ENCODE measurements around the gene FAM53A. TPM values are rescaled to one million over a fixed set of nuclear protein-coding genes. Genes with fewer than 3 reads are reported as not detected.
"Not testable (repeated sequence)": the region's sequence is repeated elsewhere in the genome, so short reads cannot be mapped to it uniquely, and the experiment has no call there.

The FAM53A gene
- polyA plus RNA-seq, 2 of the 4 experiments (the other 2 are of a cell fraction), result 0.87 to 1.2 TPM

DNA sequence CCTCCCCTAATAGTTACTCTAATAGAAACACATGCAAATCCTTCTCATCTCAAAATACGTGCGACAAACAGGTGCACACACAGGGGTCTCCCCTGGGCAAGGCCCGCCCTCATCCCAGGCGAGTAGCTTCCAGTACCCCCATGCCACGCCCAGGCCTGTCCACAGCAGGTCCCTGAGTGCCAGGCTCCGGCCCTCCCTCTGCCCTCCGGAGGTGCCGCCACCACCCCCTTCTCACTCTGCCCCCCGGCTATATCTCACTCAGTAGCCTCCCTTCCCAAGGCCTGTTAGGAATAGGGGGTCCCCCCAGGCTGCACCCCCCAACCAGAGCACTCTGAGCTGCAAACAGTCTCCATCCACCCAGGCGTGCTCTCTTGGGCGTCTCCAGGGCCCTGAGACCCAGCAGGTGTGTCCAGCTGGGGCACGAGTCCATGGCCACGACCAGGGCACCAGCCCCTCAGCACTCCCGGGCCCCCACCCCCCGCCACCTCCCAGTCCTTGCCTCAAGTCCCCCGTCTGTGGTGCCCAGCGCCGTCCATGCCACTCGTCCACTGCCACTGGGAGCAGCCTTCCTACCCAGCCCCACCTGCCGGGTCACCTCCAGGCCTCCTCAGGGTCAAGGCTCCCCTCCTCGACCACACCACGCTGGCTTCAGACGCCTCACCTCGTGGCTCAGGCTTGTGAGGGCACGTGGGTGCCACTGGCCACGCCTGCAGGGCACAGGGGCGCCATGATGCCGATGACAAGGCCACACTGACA, 41.7 kb downstream of the FAM53A start:
- CTCF ChIA-PET, result interaction anchor here (0.8 to 1.1 kb wide), 2 partner anchors 13 to 475 kb away, joined by 3 to 4 read pairs; no protein-coding TSS in a partner anchor
- no peaks in the 10 kb centered on the region for H3K9me3 ChIP-seq
- TF ChIP-seq HEYL (CRISPR knock-in tag; IDR thresholded peaks at IDR 0.05) (no peak), JUNB (IDR thresholded peaks at IDR 0.05) (no peak), MAZ (IDR thresholded peaks at IDR 0.05; ENCODE audit: borderline replicate concordance, low read depth, low read length) (no peak), CBX2 (IDR thresholded peaks at IDR 0.05; ENCODE audit: borderline replicate concordance, low read depth) (no peak), SMC3 (IDR thresholded peaks at IDR 0.05) (no peak), MAFK (IDR thresholded peaks at IDR 0.05; ENCODE audit: partially characterized antibody) (no peak), HOXB13 (CRISPR knock-in tag; IDR thresholded peaks at IDR 0.05; ENCODE audit: low read depth) (no peak)
- TF ChIP-seq, protein P1, sequence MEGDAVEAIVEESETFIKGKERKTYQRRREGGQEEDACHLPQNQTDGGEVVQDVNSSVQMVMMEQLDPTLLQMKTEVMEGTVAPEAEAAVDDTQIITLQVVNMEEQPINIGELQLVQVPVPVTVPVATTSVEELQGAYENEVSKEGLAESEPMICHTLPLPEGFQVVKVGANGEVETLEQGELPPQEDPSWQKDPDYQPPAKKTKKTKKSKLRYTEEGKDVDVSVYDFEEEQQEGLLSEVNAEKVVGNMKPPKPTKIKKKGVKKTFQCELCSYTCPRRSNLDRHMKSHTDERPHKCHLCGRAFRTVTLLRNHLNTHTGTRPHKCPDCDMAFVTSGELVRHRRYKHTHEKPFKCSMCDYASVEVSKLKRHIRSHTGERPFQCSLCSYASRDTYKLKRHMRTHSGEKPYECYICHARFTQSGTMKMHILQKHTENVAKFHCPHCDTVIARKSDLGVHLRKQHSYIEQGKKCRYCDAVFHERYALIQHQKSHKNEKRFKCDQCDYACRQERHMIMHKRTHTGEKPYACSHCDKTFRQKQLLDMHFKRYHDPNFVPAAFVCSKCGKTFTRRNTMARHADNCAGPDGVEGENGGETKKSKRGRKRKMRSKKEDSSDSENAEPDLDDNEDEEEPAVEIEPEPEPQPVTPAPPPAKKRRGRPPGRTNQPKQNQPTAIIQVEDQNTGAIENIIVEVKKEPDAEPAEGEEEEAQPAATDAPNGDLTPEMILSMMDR (IDR thresholded peaks at IDR 0.05), result no peak
- TF ChIP-seq, protein P2, sequence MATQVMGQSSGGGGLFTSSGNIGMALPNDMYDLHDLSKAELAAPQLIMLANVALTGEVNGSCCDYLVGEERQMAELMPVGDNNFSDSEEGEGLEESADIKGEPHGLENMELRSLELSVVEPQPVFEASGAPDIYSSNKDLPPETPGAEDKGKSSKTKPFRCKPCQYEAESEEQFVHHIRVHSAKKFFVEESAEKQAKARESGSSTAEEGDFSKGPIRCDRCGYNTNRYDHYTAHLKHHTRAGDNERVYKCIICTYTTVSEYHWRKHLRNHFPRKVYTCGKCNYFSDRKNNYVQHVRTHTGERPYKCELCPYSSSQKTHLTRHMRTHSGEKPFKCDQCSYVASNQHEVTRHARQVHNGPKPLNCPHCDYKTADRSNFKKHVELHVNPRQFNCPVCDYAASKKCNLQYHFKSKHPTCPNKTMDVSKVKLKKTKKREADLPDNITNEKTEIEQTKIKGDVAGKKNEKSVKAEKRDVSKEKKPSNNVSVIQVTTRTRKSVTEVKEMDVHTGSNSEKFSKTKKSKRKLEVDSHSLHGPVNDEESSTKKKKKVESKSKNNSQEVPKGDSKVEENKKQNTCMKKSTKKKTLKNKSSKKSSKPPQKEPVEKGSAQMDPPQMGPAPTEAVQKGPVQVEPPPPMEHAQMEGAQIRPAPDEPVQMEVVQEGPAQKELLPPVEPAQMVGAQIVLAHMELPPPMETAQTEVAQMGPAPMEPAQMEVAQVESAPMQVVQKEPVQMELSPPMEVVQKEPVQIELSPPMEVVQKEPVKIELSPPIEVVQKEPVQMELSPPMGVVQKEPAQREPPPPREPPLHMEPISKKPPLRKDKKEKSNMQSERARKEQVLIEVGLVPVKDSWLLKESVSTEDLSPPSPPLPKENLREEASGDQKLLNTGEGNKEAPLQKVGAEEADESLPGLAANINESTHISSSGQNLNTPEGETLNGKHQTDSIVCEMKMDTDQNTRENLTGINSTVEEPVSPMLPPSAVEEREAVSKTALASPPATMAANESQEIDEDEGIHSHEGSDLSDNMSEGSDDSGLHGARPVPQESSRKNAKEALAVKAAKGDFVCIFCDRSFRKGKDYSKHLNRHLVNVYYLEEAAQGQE (IDR thresholded peaks at IDR 0.05), result no peak
- DNase-seq (ENCODE audit: low read depth in 1 of 2, low spot score in 1 of 2), result no peak
- ATAC-seq, result no peak
- H3K27ac ChIP-seq, result no peak overlapping the region
- H3K4me2 ChIP-seq, result no peak overlapping the region
- POLR2A ChIA-PET, result interaction anchor here (0.6 kb wide), 1 partner anchor 67 kb away, joined by 3 read pairs; no protein-coding TSS in a partner anchor
- FAIRE-seq, result no peak
- no peak overlapping the region for H3K4me3 ChIP-seq
- WGBS (ENCODE audit: missing lambda C conversion rate), result 87% methylated on average over 10 of the region's 28 CpGs
- H3K4me1 ChIP-seq, result no peaks in the 10 kb centered on the region

DNA sequence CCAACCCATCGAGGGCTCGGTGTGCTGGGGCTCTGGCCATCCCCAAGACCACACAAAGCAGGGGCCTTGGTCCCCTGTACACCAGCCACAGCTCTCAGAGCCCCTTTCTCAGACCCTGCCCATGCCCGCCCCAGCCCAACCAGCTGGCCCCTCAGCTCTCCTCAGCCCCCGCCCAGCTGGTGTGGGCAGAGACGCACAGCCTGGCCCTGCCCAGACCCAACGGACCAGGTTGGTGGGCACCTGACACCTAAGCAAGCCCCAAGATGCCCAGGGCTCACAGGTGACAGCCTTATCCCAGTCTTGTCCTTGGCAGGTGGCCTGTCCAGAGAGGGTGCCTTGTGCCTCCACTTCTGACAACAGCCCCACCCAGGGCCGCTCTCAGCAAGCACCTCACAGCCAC, 42.4 kb downstream of the FAM53A start:
- H3K4me3 ChIP-seq, result no peak overlapping the region
- FAIRE-seq, result no peak
- H3K4me1 ChIP-seq, result no peaks in the 10 kb centered on the region
- no peak overlapping the region for H3K27ac ChIP-seq
- no peak for ATAC-seq
- TF ChIP-seq KDM1A (IDR thresholded peaks at IDR 0.05; ENCODE audit: low read depth) (no peak), ZNF302 (CRISPR knock-in tag; IDR thresholded peaks at IDR 0.05) (no peak), CEBPB (IDR thresholded peaks at IDR 0.05) (no peak), RARB (CRISPR knock-in tag; IDR thresholded peaks at IDR 0.05) (no peak), NR3C1 (IDR thresholded peaks at IDR 0.05) (no peak), GATA3 (IDR thresholded peaks at IDR 0.05; ENCODE audit: borderline replicate concordance) (no peak), MAFK (IDR thresholded peaks at IDR 0.05; ENCODE audit: partially characterized antibody) (no peak), RAD21 (conservative IDR thresholded peaks at IDR 0.05 in 1 of 2, IDR thresholded peaks at IDR 0.05 in 1 of 2) (no peak)
- no peaks in the 10 kb centered on the region for H3K9me3 ChIP-seq
- 88% methylated on average over 3 of the region's 7 CpGs for WGBS (ENCODE audit: missing lambda C conversion rate)
- DNase-seq (ENCODE audit: low read depth in 1 of 2, low spot score in 1 of 2), result no peak
- POLR2A ChIA-PET, result interaction anchor here (0.6 kb wide), 1 partner anchor 68 kb away, joined by 3 read pairs; no protein-coding TSS in a partner anchor
- CTCF ChIA-PET, result interaction anchor here (1.1 kb wide), 1 partner anchor 12 kb away, joined by 4 read pairs; no protein-coding TSS in a partner anchor
- no peak overlapping the region for H3K4me2 ChIP-seq

DNA sequence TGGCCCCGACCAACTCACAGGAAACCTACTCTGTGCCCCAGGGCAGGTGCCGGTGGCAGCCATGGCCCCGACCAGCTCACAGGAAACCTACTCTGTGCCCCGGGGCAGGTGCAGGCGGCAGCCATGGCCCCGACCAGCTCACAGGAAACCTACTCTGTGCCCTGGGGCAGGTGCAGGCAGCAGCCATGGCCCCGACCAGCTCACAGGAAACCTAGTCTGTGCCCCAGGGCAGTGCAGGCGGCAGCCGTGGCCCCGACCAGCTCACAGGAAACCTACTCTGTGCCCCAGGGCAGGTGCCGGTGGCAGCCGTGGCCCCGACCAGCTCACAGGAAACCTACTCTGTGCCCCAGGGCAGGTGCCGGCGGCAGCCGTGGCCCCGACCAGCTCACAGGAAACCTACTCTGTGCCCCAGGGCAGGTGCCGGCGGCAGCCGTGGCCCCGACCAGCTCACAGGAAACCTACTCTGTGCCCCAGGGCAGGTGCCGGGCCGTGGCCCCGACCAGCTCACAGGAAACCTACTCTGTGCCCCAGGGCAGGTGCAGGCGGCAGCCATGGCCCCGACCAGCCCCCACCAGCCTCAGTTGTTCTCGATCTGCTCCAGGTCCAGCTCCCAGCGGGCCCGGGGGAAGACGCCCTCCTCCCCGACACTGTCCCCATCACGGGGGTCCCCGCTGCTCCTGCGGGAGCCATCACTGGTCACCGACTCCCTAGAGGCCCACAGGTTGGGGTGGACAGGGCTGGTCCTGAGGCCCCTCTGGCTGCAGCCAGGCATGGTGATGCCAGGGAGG, 43.2 kb downstream of the FAM53A start:
- FAIRE-seq; H3K4me3 ChIP-seq; DNase-seq (ENCODE audit: low read depth in 1 of 2, low spot score in 1 of 2); H3K4me2 ChIP-seq; H3K27ac ChIP-seq; ATAC-seq; POLR2A ChIA-PET; H3K4me1 ChIP-seq; H3K9me3 ChIP-seq: not testable (repeated sequence)
- CTCF ChIA-PET, result interaction anchor here (1.1 to 1.8 kb wide), 2 partner anchors 12 kb away, joined by 4 to 7 read pairs; no protein-coding TSS in a partner anchor
- WGBS (ENCODE audit: missing lambda C conversion rate), result 70% methylated on average over 2 of the region's 35 CpGs

All from A549 (cell line).